Erythroblast (primary cell): ENCODE results near the gene TNFRSF25.
"Not testable (repeated sequence)": the region's sequence is repeated elsewhere in the genome, so short reads cannot be mapped to it uniquely, and the experiment has no call there.

ENCODE experiments used
- DNase-seq, 2 experiments: peaks; one replicate each; lab custom pipeline; 2025; lab: John Stamatoyannopoulos, UW
- GATA1 ChIP-seq: IDR thresholded peaks from 2 replicates; pipeline ENCODE4 v1.6.1; 2011; ENCODE audit warnings: low read depth, mild to moderate bottlenecking, control low read depth, low read length, moderate library complexity
- POLR2A ChIP-seq: IDR thresholded peaks from 2 replicates; pipeline ENCODE4 v1.6.1; 2011; ENCODE audit warnings: mild to moderate bottlenecking, low read length

TNFRSF25 gene

GRCh38 chr1:6450943-6451373, 15.0 kb downstream of the TNFRSF25 start:
- DNase-seq = no peak
- TF ChIP-seq POLR2A = no peak

GRCh38 chr1:6450486-6450885, 15.5 kb downstream of the TNFRSF25 start:
- DNase-seq = not testable (repeated sequence)

- TF ChIP-seq GATA1 (no peak), POLR2A (no peak)
- DNase-seq = no peak
Measured at GRCh38 chr1:6450005-6450450, 15.9 kb downstream of the TNFRSF25 start.

- DNase-seq = no peak
- TF ChIP-seq POLR2A = no peak
- no peak for TF ChIP-seq GATA1
Measured at GRCh38 chr1:6448749-6449631, 17.0 kb downstream of the TNFRSF25 start.

- no peak for TF ChIP-seq GATA1
- no peak for TF ChIP-seq POLR2A
- peak; percentile 32 to 42 for DNase-seq
Measured at GRCh38 chr1:6447818-6448748, 17.9 kb downstream of the TNFRSF25 start.

GRCh38 chr1:6447016-6447817, 18.8 kb downstream of the TNFRSF25 start:
- no peak for DNase-seq
- TF ChIP-seq POLR2A (no peak), GATA1 (no peak)

GRCh38 chr1:6446665-6447015, 19.3 kb downstream of the TNFRSF25 start:
- TF ChIP-seq GATA1 = no peak
- no peak for TF ChIP-seq POLR2A
- no peak for DNase-seq

GRCh38 chr1:6445929-6446328, 20.0 kb downstream of the TNFRSF25 start:
- not testable (repeated sequence) for DNase-seq

- TF ChIP-seq GATA1 (no peak), POLR2A (no peak)
- peak; percentile 43 to 44 for DNase-seq
Measured at GRCh38 chr1:6445062-6445763, 20.8 kb downstream of the TNFRSF25 start.

GRCh38 chr1:6444377-6444776, 21.6 kb downstream of the TNFRSF25 start:
- TF ChIP-seq GATA1 (no peak), POLR2A (no peak)

GRCh38 chr1:6443339-6444115, 22.4 kb downstream of the TNFRSF25 start:
- no peak for DNase-seq

More at GRCh38 chr1:6444377-6444776, 21.6 kb downstream of the TNFRSF25 start:
- DNase-seq = no peak

GRCh38 chr1:6441586-6441985, 24.4 kb downstream of the TNFRSF25 start:
- no peak for DNase-seq

More at GRCh38 chr1:6443339-6444115, 22.4 kb downstream of the TNFRSF25 start:
- TF ChIP-seq GATA1 = no peak
- TF ChIP-seq POLR2A = no peak

More at GRCh38 chr1:6441586-6441985, 24.4 kb downstream of the TNFRSF25 start:
- TF ChIP-seq POLR2A (no peak), GATA1 (no peak)
